ENCODE data around the gene ANO1. TPM values are rescaled to one million over a fixed set of nuclear protein-coding genes. Genes with fewer than 3 reads are reported as not detected.

The ANO1 gene
- total and polyA plus RNA-seq, 4 donors, result 7.8 to 64.8 (median 32.2) TPM

DNA sequence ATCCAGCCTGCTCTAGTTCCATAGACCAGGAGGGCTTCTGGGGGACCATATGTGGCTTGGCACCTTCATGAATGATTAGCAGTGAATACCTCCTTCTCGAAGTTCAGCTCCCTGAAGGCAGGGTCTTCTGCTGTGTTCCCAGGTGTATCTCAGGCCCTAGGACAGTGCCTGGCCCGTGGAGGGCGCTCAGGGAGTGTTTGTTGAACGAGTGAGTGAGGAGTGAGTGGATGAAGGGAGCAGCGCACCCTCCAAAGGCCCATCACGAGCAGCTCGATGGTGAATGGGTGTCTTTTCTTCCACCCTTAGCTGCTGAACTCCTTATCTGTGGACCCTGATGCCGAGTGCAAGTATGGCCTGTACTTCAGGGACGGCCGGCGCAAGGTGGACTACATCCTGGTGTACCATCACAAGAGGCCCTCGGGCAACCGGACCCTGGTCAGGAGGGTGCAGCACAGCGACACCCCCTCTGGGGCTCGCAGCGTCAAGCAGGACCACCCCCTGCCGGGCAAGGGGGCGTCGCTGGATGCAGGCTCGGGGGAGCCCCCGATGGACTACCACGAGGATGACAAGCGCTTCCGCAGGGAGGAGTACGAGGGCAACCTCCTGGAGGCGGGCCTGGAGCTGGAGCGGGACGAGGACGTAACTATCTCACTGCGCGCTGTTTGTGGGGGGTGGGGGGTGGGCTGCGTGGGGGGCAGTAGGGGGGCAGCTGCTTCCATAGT lies 9.5 kb downstream of the ANO1 start:
- H3K27ac ChIP-seq (ENCODE audit: low read depth in 1 of 2, low read length in 2 of 2), result no peak overlapping the region
- no peak for DNase-seq (ENCODE audit: low spot score)
- WGBS, result 74% methylated on average over 32 of the region's 32 CpGs
- no peaks in the 10 kb centered on the region for H3K9me3 ChIP-seq (ENCODE audit: control insufficient read depth in 4 of 4, low read length in 3 of 4)
- no peak for TF ChIP-seq HNF4G (IDR thresholded peaks at IDR 0.05)
- TF ChIP-seq, protein P1, sequence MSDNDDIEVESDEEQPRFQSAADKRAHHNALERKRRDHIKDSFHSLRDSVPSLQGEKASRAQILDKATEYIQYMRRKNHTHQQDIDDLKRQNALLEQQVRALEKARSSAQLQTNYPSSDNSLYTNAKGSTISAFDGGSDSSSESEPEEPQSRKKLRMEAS (IDR thresholded peaks at IDR 0.05), result no peak
- TF ChIP-seq YY1 (IDR thresholded peaks at IDR 0.05), result no peak
- TF ChIP-seq, protein P2, sequence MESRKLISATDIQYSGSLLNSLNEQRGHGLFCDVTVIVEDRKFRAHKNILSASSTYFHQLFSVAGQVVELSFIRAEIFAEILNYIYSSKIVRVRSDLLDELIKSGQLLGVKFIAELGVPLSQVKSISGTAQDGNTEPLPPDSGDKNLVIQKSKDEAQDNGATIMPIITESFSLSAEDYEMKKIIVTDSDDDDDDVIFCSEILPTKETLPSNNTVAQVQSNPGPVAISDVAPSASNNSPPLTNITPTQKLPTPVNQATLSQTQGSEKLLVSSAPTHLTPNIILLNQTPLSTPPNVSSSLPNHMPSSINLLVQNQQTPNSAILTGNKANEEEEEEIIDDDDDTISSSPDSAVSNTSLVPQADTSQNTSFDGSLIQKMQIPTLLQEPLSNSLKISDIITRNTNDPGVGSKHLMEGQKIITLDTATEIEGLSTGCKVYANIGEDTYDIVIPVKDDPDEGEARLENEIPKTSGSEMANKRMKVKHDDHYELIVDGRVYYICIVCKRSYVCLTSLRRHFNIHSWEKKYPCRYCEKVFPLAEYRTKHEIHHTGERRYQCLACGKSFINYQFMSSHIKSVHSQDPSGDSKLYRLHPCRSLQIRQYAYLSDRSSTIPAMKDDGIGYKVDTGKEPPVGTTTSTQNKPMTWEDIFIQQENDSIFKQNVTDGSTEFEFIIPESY (IDR thresholded peaks at IDR 0.05), result no peak
- TF ChIP-seq EGR1 (IDR thresholded peaks at IDR 0.05; ENCODE audit: low read depth in 2 of 2), result no peak
- TF ChIP-seq FOXA1 (IDR thresholded peaks at IDR 0.05), result no peak
- peaks cover 12 to 44% (median 33%) of the 10 kb centered on the region in 4 donors for H3K4me1 ChIP-seq (ENCODE audit: control insufficient read depth in 4 of 4, insufficient read depth in 4 of 4, low read length in 3 of 4)
- peaks cover 0 to 5% (median 2%) of the 10 kb centered on the region in 4 donors for H3K36me3 ChIP-seq (ENCODE audit: control insufficient read depth in 4 of 4, insufficient read depth in 3 of 4, low read depth in 1 of 4, low read length in 3 of 4)
- no peak overlapping the region for H3K4me3 ChIP-seq (ENCODE audit: low read depth in 1 of 3, low read length in 3 of 3)
- H3K9ac ChIP-seq (ENCODE audit: low read depth in 1 of 2, low read length in 2 of 2), result no peak overlapping the region
- H3K27me3 ChIP-seq (ENCODE audit: control insufficient read depth in 4 of 4, insufficient read depth in 4 of 4, low read length in 3 of 4), result no peaks in the 10 kb centered on the region

DNA sequence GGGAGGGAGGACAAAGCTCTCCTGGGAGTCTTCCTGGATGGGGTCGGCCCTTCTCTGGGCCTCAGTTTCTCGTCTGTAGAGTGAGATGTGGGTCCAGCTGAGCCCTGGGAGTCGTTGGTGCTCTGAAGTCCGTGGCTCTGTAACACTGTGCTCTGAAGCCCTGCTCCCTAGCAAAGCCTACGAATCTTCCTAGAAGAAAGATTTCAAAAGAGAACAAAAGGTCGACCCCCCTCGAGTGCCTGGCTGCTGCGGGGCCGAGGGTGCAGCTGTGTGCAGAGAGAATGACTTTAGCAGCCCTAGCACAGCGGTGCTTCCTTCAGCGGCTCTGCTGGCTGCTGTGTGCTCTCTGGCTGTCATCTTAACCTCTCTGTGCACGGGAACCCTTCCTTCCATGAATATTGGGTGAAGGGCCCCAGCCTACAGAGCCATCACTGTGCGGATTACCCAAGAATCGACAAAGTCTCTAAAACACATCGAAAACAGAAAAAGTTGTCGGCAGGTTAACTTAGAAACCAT lies 10.7 kb downstream of the ANO1 start:
- WGBS, result 81% methylated on average over 16 of the region's 16 CpGs
- DNase-seq (ENCODE audit: low spot score), result no peak
- H3K4me3 ChIP-seq (ENCODE audit: low read depth in 1 of 3, low read length in 3 of 3), result no peak overlapping the region
- H3K36me3 ChIP-seq (ENCODE audit: control insufficient read depth in 4 of 4, insufficient read depth in 3 of 4, low read depth in 1 of 4, low read length in 3 of 4), result peaks cover 0 to 7% (median 2%) of the 10 kb centered on the region in 4 donors
- no peak overlapping the region for H3K9ac ChIP-seq (ENCODE audit: low read depth in 1 of 2, low read length in 2 of 2)
- TF ChIP-seq HNF4G (IDR thresholded peaks at IDR 0.05), result no peak
- no peak for TF ChIP-seq RAD21 (IDR thresholded peaks at IDR 0.05)
- no peak for TF ChIP-seq GABPA (IDR thresholded peaks at IDR 0.05 in 1 of 2, conservative IDR thresholded peaks at IDR 0.05 in 1 of 2)
- no peak for TF ChIP-seq RXRA (IDR thresholded peaks at IDR 0.05)
- no peak for TF ChIP-seq YY1 (IDR thresholded peaks at IDR 0.05)
- TF ChIP-seq EGR1 (IDR thresholded peaks at IDR 0.05; ENCODE audit: low read depth in 2 of 2), result no peak
- TF ChIP-seq JUND (IDR thresholded peaks at IDR 0.05), result no peak
- TF ChIP-seq, protein P3, sequence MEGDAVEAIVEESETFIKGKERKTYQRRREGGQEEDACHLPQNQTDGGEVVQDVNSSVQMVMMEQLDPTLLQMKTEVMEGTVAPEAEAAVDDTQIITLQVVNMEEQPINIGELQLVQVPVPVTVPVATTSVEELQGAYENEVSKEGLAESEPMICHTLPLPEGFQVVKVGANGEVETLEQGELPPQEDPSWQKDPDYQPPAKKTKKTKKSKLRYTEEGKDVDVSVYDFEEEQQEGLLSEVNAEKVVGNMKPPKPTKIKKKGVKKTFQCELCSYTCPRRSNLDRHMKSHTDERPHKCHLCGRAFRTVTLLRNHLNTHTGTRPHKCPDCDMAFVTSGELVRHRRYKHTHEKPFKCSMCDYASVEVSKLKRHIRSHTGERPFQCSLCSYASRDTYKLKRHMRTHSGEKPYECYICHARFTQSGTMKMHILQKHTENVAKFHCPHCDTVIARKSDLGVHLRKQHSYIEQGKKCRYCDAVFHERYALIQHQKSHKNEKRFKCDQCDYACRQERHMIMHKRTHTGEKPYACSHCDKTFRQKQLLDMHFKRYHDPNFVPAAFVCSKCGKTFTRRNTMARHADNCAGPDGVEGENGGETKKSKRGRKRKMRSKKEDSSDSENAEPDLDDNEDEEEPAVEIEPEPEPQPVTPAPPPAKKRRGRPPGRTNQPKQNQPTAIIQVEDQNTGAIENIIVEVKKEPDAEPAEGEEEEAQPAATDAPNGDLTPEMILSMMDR (IDR thresholded peaks at IDR 0.05; ENCODE audit: low read depth, low read length, missing input control), result no peak
- TF ChIP-seq, protein P2 (IDR thresholded peaks at IDR 0.05), result no peak
- peaks cover 12 to 37% (median 33%) of the 10 kb centered on the region in 4 donors for H3K4me1 ChIP-seq (ENCODE audit: control insufficient read depth in 4 of 4, insufficient read depth in 4 of 4, low read length in 3 of 4)
- H3K27me3 ChIP-seq (ENCODE audit: control insufficient read depth in 4 of 4, insufficient read depth in 4 of 4, low read length in 3 of 4), result no peaks in the 10 kb centered on the region
- H3K27ac ChIP-seq (ENCODE audit: low read depth in 1 of 2, low read length in 2 of 2), result no peak overlapping the region
- H3K9me3 ChIP-seq (ENCODE audit: control insufficient read depth in 4 of 4, low read length in 3 of 4), result no peaks in the 10 kb centered on the region

Measured in liver (tissue), 9 donors.